Vagina (tissue), 2 donors: Measurements from ENCODE around the gene CYTH4. TPM values are rescaled to one million over a fixed set of nuclear protein-coding genes. Genes with fewer than 3 reads are reported as not detected.

Experiments
- DNase-seq, 2 donors: peaks; one replicate each; pipeline ENCODE4 v3.0.0-alpha.2; 2017; ENCODE audit errors: extremely low spot score in 2 of 2
- H3K27ac ChIP-seq: fragments of 200-600 bp; sonication (generic); one replicate; pipeline ENCODE4 v1.5.1; 2019
- H3K27me3 ChIP-seq: fragments of 200-600 bp; sonication (generic); one replicate; pipeline ENCODE4 v1.5.1; 2019
- H3K36me3 ChIP-seq, 2 donors: fragments of 200-600 bp; sonication (generic); one replicate each; pipeline ENCODE4 v1.5.1; 2017 to 2019
- H3K4me1 ChIP-seq: fragments of 200-600 bp; sonication (generic); one replicate; pipeline ENCODE4 v1.5.1; 2019
- H3K4me3 ChIP-seq, 2 donors: fragments of 200-600 bp; sonication (generic); 1 replicate in 1 of 2; 2 replicates in 1 of 2; pipeline ENCODE4 v1.5.1; 2016 to 2019
- H3K9me3 ChIP-seq: fragments of 200-600 bp; sonication (generic); one replicate; pipeline ENCODE4 v1.5.1; 2019
- CTCF ChIP-seq, 3 experiments: fragments of 450-650 bp in 2 of 3; fragments of 200-600 bp in 1 of 3; sonication (generic) in 1 of 3; IDR thresholded peaks; one replicate each; pipeline ENCODE4 v1.5.1; 2017 to 2019; ENCODE audit warnings: antibody characterized with exemption in 3 of 3, mild to moderate bottlenecking in 2 of 3, moderate library complexity in 2 of 3
- POLR2A ChIP-seq, 2 donors: fragments of 450-650 bp; IDR thresholded peaks; one replicate each; pipeline ENCODE4 v1.6.1; 2017; ENCODE audit warnings: antibody characterized with exemption in 2 of 2, mild to moderate bottlenecking in 2 of 2, moderate library complexity in 2 of 2
- POLR2AphosphoS5 ChIP-seq, 2 donors: sonication (generic); formaldehyde crosslinking; IDR thresholded peaks; one replicate each; pipeline ENCODE4 v1.9.0; 2017; ENCODE audit warnings: antibody characterized with exemption in 2 of 2, mild to moderate bottlenecking in 2 of 2, low read depth in 1 of 2; ENCODE audit not compliant: insufficient read depth in 1 of 2
- intact Hi-C: fragments of 100-400 bp; cut with DNase I; formaldehyde crosslinking; loops from one replicate; pipeline ENCODE4 v1.15.1; 2023
- total RNA-seq: library from RNA; depleted of rRNA; stranded (reverse); fragments of >200 nt; gene quantifications from one replicate; pipeline ENCODE4 v1.2.3, GENCODE V29; 2016

The CYTH4 gene
- total RNA-seq, 1 donor from 2014 or later, result 16.2 TPM

DNA sequence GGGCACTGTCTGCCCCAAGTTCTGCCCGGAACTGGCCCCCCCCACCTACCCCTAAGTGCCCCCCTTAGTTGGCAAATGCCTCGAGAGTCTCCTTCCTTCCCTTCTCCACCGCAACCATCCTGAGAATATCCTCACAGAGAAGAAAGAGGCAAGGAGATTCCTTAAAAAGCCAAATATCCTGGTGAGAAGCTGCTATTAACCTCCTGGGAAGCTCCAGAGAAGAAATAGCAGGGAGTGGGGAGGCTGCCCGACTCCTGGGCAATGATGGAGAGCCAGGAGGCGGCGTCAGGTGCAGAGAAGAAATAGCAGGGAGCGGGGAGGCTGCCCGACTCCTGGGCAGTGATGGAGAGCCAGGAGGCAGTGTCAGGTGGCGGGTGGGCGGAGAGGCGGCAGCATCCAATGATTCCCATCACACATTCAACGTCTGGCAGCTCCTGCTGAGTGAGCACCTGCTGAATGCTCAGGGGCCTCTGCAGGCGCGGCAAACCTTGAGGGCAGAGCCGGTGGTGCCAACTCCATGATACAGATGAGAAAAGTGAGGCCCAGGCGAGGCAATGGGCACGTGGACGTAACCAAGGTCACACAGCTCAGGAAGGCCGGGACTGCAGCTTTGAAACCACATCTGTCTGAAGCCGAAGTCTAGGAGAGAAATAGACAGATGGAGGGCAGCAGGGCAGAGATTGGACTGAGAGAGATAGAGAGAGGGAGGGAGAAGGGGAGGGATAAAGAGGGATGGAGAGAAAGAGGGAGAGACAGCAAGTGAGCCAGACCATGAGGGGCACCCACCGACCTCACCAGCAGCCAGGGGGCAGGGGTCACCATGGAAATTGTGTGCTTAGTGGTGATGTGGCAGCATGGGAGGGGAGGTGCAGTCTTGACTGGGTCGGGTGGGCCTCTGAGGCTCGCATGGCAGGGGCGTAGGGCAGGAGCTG, 58.3 kb downstream of the CYTH4 start:
- H3K36me3 ChIP-seq, result no peaks in the 10 kb centered on the region
- no peak overlapping the region for H3K4me3 ChIP-seq
- peaks cover 4% of the 10 kb centered on the region for H3K27me3 ChIP-seq
- H3K27ac ChIP-seq, result no peak overlapping the region
- intact Hi-C loops, result no loop called here
- DNase-seq, result no peak
- no peak for TF ChIP-seq POLR2A (IDR thresholded peaks at IDR 0.05)
- TF ChIP-seq POLR2AphosphoS5 (IDR thresholded peaks at IDR 0.05; ENCODE audit: insufficient read depth in 1 of 2, low read depth in 1 of 2), result no peak
- TF ChIP-seq CTCF (IDR thresholded peaks at IDR 0.05), result no peak
- no peaks in the 10 kb centered on the region for H3K9me3 ChIP-seq
- H3K4me1 ChIP-seq, result no peaks in the 10 kb centered on the region

DNA sequence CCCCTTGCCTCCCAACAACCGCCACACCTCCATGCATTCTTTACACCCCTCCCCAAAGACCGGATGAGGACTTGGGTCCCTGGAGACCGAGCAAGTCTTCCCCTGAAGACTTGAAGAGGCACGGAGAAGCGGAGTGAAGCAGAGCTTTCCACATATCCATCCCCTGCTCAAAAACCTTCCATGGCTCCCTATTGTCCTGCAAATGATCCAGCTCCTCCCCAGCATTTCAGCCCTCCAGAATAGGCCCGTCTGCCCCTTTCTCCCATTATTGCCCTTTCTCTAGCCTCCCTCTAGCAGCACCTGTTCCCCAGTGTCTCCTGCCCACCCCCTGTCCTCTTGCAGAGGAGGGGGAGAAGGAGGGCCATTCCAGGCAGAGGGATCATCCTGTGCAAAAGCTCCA, 59.8 kb downstream of the CYTH4 start:
- no peak for TF ChIP-seq POLR2A (IDR thresholded peaks at IDR 0.05)
- TF ChIP-seq CTCF (IDR thresholded peaks at IDR 0.05), result no peak
- TF ChIP-seq POLR2AphosphoS5 (IDR thresholded peaks at IDR 0.05; ENCODE audit: insufficient read depth in 1 of 2, low read depth in 1 of 2), result no peak
- no peak for DNase-seq
- intact Hi-C loops, result no loop called here
- peaks cover 5% of the 10 kb centered on the region for H3K4me1 ChIP-seq
- no peaks in the 10 kb centered on the region for H3K36me3 ChIP-seq
- no peak overlapping the region for H3K27ac ChIP-seq
- H3K9me3 ChIP-seq, result no peaks in the 10 kb centered on the region
- H3K27me3 ChIP-seq, result no peaks in the 10 kb centered on the region
- H3K4me3 ChIP-seq, result no peak overlapping the region

- H3K36me3 ChIP-seq, result no peaks in the 10 kb centered on the region
- H3K4me1 ChIP-seq, result peaks cover 5% of the 10 kb centered on the region
- H3K4me3 ChIP-seq, result no peak overlapping the region
- intact Hi-C loops, result no loop called here
- no peak overlapping the region for H3K27ac ChIP-seq
- no peak for DNase-seq
- no peaks in the 10 kb centered on the region for H3K27me3 ChIP-seq
- no peaks in the 10 kb centered on the region for H3K9me3 ChIP-seq
- TF ChIP-seq POLR2AphosphoS5 (IDR thresholded peaks at IDR 0.05; ENCODE audit: insufficient read depth in 1 of 2, low read depth in 1 of 2) (no peak), POLR2A (IDR thresholded peaks at IDR 0.05) (no peak), CTCF (IDR thresholded peaks at IDR 0.05) (no peak)
Observed at GRCh38 chr22:37343348-37343747, 61.0 kb downstream of the CYTH4 start.

- intact Hi-C loops, result no loop called here
- TF ChIP-seq POLR2A (IDR thresholded peaks at IDR 0.05) (no peak), CTCF (IDR thresholded peaks at IDR 0.05) (no peak), POLR2AphosphoS5 (IDR thresholded peaks at IDR 0.05; ENCODE audit: insufficient read depth in 1 of 2, low read depth in 1 of 2) (no peak)
- Histone ChIP-seq H3K4me1 (peaks cover 5% of the 10 kb centered on the region), H3K36me3 (no peaks in the 10 kb centered on the region), H3K9me3 (no peaks in the 10 kb centered on the region), H3K27me3 (no peaks in the 10 kb centered on the region), H3K27ac (no peak overlapping the region), H3K4me3 (no peak overlapping the region)
- DNase-seq, result no peak
Observed at GRCh38 chr22:37343863-37344734, 61.8 kb downstream of the CYTH4 start.
